ENCODE data around the gene KLHL35.

KLHL35 gene, protein sequence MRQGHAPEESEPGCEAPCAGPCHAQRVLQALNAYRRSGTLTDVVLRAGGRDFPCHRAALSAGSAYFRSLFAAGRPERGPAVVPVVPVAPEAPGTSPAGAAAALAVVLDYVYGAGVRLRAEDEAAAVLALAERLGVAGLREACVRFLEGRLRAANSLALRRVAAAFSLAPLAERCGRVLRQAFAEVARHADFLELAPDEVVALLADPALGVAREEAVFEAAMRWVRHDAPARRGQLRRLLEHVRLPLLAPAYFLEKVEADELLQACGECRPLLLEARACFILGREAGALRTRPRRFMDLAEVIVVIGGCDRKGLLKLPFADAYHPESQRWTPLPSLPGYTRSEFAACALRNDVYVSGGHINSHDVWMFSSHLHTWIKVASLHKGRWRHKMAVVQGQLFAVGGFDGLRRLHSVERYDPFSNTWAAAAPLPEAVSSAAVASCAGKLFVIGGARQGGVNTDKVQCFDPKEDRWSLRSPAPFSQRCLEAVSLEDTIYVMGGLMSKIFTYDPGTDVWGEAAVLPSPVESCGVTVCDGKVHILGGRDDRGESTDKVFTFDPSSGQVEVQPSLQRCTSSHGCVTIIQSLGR

DNA sequence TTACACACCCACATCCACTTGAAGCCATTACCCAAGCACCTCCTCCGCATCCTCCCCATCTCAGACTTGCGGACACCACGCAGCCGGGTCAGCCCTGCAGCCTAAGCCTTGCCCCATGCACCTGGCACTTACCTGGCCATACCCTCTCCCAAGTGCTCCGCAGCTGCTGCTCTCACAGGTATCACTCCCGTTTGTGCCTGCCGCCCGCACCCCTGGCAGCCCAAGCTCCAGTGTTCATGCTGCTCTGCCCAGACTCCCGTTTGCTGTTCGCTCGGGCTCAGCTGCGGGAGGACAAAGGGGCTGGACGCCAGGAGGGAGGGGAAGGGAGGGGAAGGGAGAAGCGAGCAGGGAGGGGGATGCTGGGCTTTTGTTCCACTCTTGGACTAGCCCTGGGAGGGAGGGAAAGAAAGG is at the start of gene KLHL35:
Gene KLHL35 (minus strand): TSS at position 293 of the 411 bp plus-strand sequence. CDS start 2,574 bp downstream, outside the sequence.
- DNase-seq (ENCODE audit: low spot score) = no peak

DNA sequence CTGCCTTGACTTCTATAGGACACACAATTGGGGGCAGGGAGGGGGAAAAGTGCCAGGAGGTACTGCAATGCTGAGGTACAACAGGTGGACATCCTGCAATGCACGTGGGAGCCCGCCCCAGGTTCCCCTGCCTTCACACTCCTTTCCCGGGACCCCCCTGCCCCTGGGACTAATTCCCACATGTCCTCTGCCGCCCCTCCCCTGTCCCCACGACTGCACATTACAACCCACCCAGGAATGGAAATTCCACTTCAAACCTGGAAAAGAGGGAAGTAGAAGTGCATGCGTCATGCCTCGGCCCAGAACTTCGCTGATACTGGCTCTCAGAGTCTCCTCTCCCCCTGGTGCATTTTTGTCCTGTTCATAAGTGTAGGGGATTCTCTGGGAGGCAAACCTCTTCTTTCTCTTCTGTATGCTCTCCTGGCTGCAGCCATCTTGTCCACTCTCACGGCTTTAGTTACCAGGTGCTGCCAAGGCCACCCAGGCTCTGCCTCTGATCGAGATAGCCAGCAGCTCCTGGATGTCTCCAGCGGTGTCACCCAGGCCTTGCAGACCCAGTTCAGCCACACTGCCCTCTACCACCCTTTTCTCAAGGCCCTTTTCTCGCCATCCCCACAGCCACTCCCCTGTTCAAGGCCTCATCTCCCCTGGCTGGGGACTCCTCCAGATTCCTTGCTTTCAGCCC is 49.1 kb upstream of the KLHL35 start:
- DNase-seq (ENCODE audit: low spot score) = no peak

GRCh38 chr11:75481223-75481921 is 48.4 kb upstream of the KLHL35 start:
- no peak for DNase-seq (ENCODE audit: low spot score)

DNA sequence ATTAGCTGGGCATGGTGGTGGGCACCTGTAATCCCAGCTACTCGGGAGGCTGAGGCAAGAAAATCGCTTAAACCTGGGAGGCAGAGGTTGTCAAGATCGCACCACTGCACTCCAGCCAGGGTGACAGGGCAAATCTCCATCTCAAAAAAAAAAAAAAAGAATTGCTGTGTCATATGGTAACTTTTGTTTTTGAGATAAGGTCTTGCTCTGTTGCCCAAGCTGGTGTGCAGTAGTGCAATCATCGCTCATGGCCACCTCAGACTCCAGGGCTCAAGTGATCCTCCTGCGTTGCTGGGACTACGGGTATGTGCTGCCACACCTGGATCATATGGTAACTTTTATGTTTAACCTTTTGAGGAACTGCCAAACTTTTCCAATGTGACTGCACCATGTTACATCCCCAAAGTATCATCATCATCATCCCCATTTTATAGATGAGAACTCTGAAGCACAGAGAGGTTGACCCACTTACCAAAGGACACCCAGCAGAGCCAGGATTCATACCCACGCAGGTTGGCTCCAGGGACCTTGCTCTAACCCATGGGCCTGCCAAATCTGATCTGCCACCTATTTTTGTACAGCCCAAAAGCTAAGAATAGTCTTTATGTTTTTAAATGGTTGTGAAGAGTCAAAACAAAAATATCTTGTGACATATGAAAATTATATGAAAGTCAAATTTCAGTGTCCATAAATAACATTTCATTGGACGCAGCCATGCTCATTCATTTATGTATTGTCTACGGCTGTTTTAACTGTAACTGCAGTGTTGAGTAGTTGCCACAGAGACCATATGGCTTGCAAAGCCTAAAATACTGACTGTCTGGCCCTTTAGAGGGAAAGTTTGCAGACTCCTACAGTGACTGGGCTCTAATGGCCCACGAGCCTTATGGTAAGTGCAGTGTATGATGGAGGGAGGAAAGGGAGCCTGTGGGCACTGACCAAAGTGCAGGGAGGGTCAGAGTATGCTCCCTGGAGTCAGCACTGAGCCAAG is 47.5 kb upstream of the KLHL35 start:
- no peak for DNase-seq (ENCODE audit: low spot score)

GRCh38 chr11:75479597-75480145 is 46.7 kb upstream of the KLHL35 start:
- DNase-seq (ENCODE audit: low spot score) = no peak

GRCh38 chr11:75478783-75479596 is 46.0 kb upstream of the KLHL35 start:
- DNase-seq (ENCODE audit: low spot score) = no peak

GRCh38 chr11:75477614-75477935 is 44.6 kb upstream of the KLHL35 start:
- no peak for DNase-seq (ENCODE audit: low spot score)

DNA sequence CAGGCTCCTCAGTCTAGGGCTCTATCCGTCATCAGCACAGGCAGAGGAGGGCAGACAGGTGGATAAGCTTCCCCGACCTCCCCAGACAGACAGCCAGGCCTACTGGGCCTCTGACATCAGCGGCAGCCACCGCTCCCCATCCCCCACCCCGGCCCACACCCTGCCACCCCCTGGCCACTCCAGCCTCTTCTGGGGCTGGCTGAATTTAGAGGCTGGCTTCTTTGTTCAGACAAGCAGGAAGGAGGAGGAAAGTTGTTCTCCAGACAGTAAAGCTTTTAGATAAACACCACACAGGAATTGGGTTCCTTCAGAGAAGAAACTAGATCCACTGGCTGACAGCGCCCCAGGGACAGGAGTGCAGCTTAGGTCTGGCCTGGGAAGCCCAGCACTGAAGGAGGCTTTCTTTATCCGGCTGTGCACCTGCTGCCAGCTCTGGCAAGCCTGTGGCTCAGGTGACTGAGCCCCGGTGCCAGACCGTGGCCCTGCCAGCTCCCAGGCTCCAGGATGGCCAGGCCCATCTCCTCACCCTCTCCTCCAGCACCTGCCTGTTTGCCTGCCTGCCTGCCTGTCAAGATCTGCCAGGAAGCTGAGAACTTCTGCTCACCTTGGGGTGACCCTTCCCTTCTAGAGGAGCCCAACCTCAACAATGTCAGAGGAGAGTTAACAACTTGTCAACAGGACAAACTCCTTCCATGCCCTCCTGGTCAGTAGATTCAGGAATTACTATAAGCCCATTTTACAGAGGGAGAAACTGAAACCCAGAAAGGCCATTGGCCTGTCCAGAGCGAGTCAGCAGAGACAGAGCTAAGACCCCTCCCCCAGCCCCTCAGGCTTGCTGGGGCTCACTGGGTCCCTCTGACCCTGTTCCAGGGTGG is 44.0 kb upstream of the KLHL35 start:
- no peak for DNase-seq (ENCODE audit: low spot score)

DNA sequence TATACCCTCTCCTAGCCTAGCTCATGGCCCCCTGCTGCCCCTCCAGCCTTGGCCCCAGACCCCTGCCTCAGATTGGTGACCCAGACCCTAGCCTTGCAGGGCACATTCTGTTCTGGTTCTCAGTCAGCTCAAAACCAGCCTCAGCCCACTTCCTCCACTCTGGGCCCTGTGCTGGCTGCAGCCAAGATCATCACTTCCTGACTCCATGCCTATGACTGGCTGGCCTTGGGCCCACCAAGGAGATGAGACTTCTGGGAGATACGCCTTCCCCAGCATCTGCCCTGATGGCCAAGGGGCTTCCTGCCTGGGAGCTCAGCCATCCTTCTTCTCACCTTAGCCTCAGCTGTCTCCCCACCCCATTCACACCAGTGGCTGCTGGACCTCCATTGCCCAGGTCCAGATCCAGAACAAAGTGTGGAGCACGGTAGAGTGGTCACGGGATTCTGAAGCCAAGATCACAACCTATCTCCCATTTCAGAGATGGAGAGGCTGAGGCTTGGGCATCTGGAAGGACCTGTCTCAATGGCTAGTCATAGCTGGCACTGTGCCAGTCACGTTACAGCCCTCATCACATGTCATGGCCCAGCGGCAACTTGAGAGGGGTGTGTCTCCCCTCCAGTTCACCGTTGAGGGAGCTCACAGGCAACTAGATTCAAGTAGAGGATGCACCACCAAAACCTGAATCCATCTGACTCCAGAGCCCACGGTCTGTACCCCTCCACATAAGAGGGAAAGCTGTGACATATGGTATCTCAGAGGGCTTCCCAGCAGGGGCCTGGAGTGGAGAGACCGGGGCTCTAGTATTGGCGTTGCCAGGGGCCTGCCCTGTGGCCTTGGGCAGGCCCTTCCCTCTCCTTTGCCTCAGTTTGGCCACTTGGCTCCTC is 43.0 kb upstream of the KLHL35 start:
- no peak for DNase-seq (ENCODE audit: low spot score)

DNA sequence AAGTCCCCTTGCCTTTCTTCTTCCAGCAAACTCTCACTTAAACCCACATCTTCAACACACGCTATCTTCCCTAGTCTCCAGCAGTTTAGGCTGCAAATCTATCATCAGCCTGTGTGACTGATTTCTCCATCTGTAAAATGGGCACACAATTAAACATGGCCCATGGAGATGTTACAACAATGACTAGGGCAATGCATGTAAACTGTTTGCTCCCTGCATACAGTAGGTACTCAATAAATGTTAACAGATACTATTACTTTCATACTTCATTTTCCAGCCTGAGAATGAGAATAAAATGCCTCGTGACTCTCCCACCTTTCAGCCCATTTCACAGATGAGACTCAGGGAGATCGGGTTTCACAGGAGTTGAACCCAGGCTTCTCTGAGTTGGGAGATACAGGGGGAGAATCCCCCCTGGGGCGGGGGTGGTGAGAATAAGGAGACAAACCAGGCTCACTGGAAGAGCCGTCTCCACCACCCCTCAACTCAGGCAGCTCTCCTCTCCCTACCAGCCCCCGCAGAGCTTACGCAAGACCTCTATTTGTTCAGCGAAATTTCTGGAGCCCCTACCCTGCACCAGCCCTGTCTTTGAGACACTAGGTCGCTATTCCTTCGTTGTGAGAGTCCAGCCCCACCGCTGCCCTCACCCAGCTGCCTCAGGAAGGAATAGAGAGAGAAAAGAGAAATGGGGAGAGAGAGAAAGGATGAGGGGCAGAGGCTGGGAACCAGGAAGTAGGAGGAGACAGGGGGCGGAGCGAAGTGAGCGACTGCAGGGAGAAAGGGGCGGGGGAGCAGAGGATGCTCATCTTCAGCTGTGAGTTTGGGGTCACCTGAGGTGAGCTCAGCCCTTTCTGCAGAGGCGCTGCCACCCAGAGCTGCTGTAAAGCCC is 42.1 kb upstream of the KLHL35 start:
- no peak for DNase-seq (ENCODE audit: low spot score)

- no peak for DNase-seq (ENCODE audit: low spot score)
These were observed 41.2 kb upstream of the KLHL35 start for GRCh38 chr11:75474240-75474639.

- DNase-seq (ENCODE audit: low spot score) = no peak
These were observed 40.7 kb upstream of the KLHL35 start for GRCh38 chr11:75473684-75474083.

- DNase-seq (ENCODE audit: low spot score) = no peak
These were observed 39.2 kb upstream of the KLHL35 start for GRCh38 chr11:75472081-75472732.

DNA sequence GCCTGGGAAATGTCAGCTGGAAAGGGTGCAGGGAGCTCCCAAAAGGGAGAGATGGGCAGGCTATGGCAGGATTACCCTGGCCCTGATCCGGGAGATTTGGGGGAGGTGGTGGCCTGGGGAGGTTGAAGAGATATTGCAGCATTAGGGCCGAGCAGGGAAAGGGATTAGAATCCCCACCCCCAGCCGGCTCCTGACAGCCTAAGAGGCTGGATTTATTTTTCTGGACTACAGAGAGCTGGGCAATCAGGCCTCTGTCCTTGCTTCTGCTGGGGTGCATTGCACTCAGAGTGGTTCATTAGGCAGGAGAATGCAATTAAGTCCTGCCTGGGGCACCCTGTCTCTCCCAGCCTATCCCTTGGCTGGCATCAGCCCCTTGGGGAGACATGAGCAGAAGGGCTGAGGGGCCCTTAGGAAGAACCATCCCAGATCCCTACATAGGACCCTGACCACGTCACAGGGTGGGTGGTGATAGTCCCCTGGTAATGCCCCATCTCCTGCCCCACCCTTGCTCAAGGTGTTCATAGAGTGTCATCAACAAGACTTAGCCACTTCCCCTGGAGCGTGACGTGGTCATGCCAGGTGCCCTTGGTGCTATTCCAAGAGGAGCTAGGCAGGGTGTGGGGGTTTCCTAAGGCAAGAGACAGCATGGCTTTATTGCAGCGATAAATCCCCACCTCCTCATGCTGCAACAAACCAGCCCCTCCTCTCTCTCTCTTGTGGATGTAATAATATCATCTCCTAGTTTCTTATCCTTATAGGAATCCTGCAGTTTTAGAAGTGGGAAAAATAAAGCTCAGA is 38.4 kb upstream of the KLHL35 start:
- DNase-seq (ENCODE audit: low spot score) = no peak

- no peak for DNase-seq (ENCODE audit: low spot score)
These were observed 37.6 kb upstream of the KLHL35 start for GRCh38 chr11:75470476-75471080.

Measured in LoVo (cell line).